Measurements from ENCODE around the gene FAM120B. TPM values are rescaled to one million over a fixed set of nuclear protein-coding genes. Genes with fewer than 3 reads are reported as not detected.
A peak's percentile ranks its signal among the peaks of the same experiment; 100 is the strongest.
"Not testable (repeated sequence)": the region's sequence is repeated elsewhere in the genome, so short reads cannot be mapped to it uniquely, and the experiment has no call there.

FAM120B gene
- total RNA-seq, 1 donor from 2014 or later, result 12.8 TPM

DNA sequence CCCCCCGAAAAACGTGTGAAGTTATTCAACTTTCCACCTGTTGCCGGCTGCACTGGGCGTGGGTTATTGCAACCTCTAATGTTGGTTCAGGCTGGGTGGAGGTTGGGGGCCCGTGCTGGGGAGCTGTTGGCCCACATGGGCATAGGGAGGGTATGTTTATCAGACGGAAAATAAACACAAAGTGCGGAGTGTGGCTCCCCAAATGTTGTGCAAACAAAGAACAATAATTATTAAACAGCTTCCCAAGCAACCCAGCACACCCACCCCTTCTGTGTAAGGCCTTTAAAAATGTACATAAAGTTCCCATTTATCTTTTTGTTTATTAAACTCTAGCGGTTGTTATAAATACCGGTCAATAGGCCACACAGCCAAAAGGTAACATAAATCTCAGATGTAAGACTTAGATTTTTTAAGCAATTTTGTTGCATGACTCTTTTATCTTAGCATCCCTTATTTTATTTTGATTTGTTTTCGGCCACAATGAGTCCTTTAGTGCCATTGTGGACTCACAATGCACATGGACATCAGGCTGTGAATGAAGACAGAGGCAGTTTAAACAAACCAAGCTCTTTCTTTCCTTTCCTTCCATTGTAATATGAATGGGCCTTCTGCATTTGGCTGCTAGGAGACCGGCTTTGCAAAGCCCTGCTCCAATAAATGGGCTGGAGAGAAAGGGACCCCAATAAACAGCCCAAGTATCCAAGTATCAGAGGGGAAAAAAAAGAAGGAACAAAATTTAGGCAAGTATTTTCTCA lies 8.8 kb upstream of the FAM120B start:
- DNase-seq, result no peak

DNA sequence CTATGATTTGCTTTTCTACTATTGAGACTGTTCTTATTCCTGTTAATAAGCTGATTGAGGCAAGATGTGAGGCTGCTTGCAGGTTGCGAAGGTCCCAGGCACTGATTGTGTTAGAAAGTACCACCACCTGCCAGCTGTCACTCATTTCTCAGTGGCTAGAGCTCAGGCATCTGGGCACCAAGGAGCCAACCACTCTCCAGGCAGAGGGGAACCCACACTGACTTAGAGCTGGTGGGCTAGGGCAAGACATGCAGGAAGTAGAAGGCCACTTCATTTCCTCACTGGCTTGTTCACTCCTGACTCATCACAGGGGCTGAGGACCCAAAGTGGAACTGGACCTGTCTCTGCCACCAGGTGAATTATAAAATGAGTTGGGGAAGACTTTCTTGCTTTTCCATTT lies 7.9 kb upstream of the FAM120B start:
- no peak for DNase-seq

DNA sequence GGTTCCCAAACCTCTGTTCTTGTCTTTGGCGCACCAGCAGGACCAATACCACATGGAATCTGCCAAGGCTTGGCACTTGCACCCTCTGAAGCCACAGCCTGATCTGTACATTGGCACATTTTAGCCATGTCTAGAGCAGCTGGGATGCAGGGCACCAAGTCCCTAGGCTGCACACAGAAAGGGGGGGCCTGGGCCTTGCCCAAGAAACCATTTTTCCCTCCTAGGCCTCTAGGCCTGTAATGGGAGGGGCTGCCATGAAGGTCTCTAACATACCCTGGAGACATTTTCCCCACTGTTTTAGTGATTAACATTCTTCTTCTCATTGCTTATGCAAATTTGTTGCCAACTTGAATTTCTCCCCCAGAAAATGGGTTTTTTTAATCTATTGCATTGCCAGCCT lies 5.4 kb upstream of the FAM120B start:
- DNase-seq, result no peak

GRCh38 chr6:170305805-170306323 lies 694 bp upstream of the FAM120B start:
- DNase-seq, result no peak

DNA sequence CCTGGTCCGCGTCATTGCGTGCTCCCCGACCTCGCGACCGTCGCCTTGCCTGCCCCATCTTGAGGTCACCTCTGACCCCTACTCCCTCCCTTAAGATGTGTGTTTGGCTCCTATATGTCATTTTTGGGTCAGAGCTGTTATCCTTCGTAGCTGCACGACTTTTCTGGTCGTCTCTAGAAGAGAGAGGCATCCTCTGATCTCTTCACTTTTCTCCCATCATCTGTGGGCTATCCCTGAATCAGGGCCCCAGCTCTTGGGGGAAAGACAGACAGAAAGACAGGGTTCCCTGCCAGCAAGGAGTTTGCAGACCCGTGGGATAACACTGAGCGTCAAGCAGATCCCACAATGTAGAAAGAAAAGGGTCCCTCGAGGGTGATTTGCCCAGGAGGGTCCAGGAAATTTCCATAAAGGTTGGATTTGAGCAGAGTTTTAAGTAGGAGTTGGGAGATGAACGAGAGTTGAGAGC lies 555 bp downstream of the FAM120B start:
- no peak for DNase-seq

DNA sequence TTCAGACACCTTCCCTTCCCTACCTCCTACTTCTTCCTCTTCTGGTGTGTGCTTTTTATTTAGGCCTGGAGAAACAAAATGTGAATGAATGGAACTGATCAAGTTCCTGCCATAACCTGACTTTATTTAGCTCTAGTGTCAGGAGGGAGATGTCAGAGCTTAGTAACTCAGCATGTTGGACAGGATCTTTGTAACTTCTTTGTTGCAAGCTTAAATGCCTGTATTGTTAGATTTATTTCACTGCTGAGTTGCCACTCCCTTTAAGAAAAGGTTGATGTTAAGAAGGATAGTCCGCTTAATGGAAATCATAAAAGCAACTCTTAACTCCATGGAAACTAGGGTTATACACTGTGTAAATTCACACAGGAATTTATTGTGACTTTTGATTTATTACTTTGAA lies 2.2 kb downstream of the FAM120B start:
- no peak for DNase-seq

- peak; percentile 33 for DNase-seq
Measured at GRCh38 chr6:170311696-170312095, 5.1 kb downstream of the FAM120B start.

GRCh38 chr6:170312876-170313275 lies 6.3 kb downstream of the FAM120B start:
- no peak for DNase-seq

DNA sequence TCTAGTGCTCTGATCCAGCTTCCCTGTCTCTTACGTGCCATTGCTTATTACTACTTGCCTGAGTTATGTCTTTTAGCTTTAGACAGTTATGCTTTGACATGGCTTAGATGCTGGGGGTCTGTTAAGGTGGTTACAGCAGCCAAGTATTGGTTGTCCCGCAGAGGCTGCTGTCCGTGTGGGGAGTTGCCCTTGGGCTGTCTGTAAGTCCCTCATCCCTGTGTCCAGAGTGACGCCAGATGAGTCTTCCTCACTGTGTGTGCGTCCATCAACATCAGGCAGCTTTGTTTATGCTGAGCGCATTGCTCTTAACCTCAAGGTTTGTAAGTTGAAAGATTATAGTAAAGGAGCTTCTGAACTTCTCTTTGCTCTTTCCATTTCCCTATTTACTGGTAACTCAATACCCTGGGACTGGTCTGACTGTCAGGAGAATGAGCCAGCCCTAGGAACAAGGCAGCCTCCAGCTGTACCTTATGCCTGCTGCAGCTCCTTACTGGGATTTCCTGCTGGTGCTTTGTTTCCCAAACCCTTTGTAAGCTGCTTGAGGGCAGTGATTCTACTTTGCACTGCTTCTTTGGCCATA lies 7.2 kb downstream of the FAM120B start:
- DNase-seq, result no peak

- no peak for DNase-seq
Measured at GRCh38 chr6:170314983-170315382, 8.4 kb downstream of the FAM120B start.

DNA sequence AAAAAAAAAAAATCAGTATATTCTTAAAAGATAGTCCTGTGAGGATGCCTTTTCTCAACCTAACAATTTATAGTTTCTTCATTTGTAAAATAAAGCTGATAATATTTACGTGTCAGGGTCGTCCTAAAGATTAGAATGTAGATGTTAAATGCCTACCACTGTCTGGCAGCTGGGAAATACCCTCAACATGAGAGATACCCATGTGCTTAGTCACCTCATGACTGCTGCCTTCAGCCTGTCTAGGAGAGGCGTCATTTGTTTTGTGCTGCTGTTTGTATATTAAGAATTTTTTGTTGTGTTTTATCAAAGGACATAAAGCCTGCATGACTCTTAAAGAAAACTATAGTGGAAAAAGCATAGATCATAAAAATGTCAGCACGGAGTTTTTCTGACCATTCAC lies 9.5 kb downstream of the FAM120B start:
- DNase-seq, result no peak

- peak; percentile 32 for DNase-seq
Measured at GRCh38 chr6:170317076-170317475, 10.5 kb downstream of the FAM120B start.

DNA sequence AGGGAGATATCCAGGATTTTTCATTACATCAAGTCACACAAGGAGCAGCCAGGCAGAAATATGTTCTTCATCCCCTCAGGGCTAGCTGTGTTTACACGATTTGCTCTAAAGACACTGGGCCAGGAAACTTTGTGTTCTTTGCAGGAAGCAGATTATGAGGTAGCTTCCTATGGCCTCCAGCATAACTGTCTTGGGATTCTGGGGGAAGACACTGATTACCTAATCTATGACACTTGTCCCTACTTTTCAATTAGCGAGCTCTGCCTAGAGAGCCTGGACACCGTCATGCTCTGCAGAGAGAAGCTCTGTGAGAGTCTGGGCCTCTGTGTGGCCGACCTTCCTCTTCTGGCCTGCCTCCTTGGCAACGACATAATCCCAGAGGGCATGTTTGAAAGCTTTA lies 11.2 kb downstream of the FAM120B start:
- DNase-seq, result peak; percentile 86

- no peak for DNase-seq
Measured at GRCh38 chr6:170329321-170329720, 22.8 kb downstream of the FAM120B start.

GRCh38 chr6:170335199-170335598 lies 28.6 kb downstream of the FAM120B start:
- DNase-seq, result not testable (repeated sequence)

- DNase-seq, result peak; percentile 97
Measured at GRCh38 chr6:170344631-170345576, 38.3 kb downstream of the FAM120B start.

DNA sequence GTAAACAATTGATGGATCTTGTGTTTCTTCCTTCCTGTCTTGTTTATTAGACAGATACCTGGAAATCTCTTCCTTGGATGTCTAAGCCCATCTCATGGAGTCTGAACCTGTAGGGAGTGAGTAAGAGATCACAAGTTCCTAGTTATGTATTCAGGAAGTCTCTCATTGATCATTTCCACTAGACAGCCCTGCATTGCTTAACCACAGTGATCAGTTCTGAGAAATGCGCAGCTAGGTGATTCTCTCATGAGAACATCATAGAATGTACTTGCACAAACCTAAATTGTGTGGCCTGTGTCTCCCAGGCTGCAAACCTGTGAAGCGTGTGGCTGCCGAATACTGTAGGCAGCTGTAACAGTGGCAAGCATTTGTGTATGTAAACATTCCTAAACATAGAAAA lies 39.1 kb downstream of the FAM120B start:
- DNase-seq, result peak; percentile 25

DNA sequence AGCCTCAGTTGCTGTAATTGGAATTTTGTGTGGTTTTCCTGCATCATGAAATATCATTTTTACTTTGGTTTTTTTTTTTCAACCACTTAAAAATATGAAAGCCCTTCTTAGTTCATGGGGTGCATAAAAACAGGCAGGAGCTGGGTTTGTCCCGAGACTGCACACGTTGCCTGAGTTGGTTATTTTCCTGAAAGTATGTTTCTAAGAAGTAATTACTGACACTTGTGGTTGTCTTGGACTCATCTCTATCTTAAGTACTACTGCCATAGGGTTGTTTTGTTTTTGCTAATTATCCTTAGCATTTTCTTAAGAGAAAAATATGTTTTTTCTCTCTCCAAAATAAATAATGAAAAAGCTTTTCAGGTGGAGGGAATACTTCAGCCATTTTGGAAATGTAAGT lies 40.1 kb downstream of the FAM120B start:
- no peak for DNase-seq

GRCh38 chr6:170347091-170347490 lies 40.5 kb downstream of the FAM120B start:
- peak; percentile 59 for DNase-seq

DNA sequence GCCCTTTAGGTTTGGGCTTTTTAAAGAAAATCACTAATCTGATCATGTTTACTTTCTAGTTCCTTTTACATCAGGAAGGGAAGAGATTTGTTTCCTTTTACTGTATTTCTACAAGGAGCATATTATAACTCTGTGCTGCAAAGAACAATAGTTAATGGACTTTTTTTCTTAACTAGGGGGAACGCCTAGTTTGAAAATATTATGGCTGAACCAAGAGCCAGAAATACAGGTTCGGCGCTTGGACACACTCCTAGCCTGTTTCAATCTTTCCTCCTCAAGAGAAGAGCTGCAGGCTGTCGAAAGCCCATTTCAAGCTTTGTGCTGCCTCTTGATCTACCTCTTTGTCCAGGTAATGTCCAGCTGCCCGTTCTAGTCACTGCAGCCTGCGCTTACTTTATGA lies 41.4 kb downstream of the FAM120B start:
- no peak for DNase-seq

DNA sequence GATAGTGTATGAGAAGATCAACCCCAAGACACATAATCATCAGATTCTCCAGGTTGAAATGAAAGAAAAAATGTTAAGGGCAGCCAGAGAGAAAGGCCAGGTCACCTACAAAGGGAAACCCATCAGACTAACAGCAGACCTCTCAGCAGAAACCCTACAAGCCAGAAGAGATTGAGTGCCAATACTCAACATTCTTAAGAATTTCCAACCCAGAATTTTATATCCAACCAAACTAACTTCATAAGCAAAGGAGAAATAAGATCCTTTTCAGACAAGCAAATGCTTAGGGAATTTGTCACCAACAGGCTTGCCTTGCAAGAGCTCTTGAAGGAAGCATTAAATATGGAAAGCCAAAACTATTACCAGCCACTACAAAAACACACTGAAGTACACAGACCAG lies 44.9 kb downstream of the FAM120B start:
- not testable (repeated sequence) for DNase-seq

GRCh38 chr6:170355190-170355589 lies 48.6 kb downstream of the FAM120B start:
- not testable (repeated sequence) for DNase-seq

DNA sequence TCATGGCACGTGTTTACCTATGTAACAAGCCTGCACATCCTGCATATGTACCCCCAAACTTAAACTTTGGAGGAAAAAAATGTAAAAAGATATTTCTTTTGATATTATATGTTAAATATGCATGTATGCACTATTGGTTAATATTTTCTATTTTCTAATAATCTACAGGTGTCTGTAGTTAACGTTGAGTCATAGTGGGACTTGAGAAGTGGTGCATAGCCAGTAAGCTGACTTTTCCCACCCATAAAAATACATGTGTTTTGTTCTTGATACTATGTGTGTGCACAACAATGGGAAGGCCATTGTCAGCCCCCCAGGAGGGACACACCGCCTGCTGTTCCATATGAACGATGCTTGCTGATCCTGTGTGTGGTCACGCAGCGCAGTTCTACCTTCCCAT lies 49.1 kb downstream of the FAM120B start:
- no peak for DNase-seq

Measured in dermis blood vessel endothelial cell (primary cell).